ENCODE data around the gene PTPRC.

PTPRC gene

DNA sequence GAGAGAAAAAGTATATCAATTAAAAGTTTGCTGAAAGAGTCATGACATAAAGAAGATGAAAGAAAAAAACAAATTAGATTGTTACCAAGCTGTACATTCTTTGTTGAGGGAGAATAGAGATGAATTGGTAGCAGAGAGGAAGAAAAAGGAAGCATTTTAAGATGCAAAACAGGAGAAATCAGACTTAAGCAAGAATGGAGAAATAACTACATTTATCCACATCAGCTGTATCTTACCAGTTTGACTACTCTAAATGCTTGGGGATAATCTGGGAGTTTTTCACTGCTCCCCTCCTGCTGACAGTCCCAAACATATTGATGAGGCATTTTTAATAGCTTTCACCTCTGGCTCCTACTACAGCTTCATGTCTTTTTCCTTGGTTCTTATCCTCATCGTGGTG, 16.8 kb upstream of the PTPRC start:
- no peak for DNase-seq (ENCODE audit: low spot score)

DNA sequence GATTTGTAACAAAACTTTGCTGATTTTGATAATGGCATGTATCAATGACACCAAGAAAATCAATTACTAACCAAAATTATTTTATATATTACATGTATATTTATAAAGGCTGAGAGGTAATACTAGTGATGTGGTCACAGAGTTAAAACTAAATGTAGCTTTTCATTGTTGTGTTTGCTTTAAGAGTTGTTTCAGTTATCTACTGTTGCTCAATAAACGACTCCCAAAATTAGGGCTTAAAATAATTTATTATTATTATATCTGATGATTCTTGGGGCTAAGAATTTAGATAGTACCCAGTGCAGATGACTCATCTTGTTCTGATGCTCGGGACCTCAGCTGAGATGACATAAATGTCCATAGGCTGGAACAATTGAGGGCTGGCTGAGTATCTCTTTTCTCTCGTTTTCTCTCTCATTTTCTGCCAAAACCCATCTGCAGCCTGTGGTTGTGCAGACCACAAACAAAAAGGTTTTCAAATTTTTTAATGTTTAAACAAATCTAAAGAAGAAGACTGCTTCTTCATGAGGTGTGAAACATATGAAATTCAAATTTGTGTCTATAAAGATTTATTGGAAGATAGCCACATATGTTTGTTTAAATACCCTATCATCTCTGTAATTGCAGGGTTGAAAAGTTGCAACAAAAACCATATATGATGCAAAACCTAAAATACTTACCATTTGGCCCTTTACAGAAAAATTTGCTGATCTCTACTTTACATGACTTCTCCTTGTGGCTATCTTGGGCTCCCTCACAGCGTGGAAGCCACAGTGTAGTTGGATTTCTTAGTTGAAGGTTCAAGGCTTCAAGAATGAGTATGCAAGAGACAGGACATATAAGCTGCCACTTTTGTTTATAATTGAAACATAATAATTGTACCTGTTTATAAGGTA, 14.8 kb upstream of the PTPRC start:
- peak; percentile 7 for DNase-seq (ENCODE audit: low spot score)

DNA sequence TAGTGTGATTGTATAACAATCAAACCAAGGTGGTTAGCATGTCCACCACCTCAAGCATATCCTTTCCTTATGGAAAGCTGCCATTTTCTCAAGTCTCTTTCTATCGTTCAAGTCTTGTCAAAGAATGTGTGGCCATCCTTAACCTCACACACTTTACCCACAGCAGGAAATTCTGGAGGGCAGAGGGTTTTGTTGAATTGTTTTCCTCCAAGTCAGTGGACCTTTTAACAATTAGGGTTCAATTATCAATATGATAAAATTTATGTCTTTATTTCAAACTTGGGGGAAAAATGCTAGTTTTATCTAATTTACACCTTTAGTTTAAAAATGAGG, 14.2 kb upstream of the PTPRC start:
- no peak for DNase-seq (ENCODE audit: low spot score)

DNA sequence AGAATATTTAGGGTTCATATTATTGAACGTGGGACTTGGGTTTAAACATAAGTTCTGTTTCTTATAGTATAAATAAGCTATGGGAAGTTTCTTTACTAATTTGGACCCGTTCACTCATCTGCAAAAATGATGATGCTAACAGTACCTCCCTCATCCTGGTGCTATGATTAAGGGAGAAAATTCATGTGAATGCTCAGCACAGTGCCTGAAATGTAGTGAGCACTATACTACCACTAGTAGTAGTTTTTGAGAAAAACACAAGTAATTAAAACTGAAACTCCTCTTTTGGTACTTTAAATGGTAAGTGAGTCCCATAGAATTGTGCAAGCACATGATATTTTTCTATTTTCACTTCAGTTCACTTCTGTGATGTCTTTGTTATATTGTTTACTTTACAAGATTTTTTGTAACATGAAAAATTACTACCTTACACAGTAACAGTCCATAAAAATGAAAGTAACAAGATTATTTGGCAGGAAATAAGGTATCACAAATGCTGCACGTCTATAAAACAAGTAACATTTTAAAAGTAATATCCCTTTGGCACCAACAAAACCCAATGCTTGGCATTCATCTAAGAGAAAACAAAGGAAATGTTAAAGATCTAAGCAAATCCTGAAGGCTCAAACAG, 11.3 kb upstream of the PTPRC start:
- no peak for DNase-seq (ENCODE audit: low spot score)

DNA sequence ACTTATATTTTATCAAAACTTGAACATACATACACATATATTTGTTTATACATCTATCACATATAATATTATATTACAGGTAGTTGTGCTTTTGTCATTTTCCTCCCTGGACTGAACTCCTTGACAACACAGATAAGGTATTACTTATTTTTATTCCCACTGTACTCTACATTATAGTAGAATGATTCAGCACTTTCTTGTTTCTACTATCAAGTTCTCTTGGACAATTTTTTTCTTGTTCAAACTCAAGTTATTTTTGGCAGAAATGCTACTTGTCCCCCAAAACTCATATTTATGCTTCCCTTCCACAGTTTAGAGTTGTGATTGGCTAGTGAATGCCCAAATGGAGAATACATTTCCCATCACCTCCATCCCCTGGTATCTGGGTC, 10.8 kb upstream of the PTPRC start:
- DNase-seq (ENCODE audit: low spot score): no peak

DNA sequence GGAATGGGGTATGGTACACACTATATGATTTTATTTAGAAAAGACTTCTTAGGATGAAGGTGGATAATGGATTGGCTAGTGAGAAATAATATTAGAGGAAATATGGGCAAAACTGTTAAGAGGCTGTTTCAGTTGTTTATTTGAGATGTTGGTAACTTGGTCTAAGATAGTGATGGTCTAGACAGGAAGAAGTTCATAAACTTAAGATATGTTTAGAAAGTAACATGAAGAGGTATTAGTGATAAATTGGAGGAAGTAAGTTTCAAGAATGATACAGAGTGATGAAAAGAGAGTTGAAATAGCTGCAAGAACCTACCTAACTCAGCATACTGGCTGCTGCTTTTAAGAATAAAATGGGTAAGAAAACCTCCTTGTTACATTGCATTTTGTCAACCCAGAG, 9.2 kb upstream of the PTPRC start:
- no peak for DNase-seq (ENCODE audit: low spot score)

DNA sequence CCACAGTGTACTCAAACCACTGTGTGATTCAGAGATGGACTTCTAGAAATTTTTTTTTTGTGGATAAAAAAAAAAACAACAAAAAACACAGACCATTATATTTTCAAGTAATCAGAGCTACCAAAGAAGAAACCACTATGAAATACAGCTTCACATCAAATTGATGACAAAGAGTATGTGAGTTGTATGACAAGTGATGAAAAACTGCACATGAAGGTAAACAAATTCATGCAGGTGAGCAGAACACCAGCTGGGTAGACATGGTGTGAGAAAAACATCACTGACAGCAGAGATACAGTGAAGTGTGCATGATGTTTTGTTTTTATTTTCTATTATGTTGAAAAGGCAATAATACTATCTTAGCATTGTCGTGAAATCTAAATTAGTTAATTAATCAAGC, 8.0 kb upstream of the PTPRC start:
- no peak for DNase-seq (ENCODE audit: low spot score)

DNA sequence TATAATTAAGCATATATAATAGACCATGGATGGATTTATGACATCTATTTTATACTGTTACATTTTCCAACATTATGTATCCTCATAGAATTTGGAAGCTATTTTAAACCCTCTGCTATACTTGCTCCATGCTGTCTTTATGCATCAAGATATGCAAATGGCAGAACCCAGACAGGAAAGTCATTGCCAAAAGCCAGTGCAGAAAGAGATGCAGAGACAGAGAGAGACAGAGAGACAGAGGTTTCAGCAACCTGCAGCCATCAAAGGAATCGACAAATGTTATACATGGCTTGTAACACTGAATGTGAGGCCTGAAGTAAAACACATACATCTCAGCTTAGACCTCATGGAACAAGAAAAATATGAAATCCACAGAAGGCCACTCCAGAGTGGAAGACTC, 7.5 kb upstream of the PTPRC start:
- DNase-seq (ENCODE audit: low spot score): no peak

DNA sequence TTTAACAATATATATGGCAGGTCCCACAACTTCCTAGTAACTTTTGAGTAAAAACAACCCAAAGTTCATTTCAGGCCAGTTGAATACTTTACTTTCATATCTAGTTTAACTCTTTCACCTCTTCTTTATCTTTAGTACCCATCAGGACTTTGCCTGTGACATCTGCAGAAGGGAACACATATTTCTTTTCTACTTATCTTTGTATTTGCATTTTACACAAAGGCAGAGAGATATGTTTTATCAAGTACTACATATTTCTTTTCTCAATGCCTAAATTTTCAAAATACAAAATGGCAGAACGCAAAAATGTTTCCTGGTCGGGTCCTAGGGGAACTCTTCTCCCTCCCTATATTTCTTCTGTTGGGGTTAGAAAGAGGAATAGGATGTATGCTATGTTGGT, 6.8 kb upstream of the PTPRC start:
- no peak for DNase-seq (ENCODE audit: low spot score)

DNA sequence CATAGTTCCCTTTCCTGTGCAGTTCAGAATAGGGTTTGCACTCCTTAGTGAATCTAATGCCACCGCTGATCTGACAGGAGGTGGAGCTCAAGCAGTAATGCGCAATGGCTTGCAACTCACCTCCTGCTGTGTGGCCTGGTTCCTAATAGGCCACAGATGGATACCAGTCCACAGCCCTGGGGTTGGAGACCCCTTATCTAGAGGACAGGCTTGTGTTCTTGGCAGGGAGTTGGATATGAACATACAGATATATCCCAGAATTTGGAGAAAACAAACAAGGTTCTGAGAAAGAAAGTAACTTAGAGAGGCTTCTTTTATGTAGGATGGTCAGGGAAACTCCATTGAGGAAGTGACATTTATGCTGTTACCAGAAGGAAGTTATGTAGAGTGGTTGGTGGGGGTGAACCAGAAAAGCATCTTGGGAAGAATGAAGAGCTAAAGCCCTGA, 5.1 kb upstream of the PTPRC start:
- DNase-seq (ENCODE audit: low spot score): no peak

DNA sequence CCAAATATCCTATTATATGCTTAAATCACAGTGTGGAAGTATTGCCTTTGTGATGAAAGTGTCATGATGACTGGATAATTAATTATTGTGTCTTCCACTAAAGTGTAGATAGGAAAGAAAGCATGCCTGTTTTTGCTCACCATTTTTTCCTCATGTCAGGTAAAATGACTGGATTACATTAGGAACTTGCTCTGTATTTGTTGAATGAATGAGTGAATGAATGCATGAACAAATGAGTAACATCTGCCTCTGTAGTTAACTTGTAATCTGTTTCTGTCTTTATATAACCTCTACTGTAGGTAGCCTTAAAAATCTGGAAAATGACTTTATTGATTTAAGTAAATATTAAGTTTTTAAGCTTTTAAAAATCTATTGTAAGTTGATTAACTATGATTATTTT, 2.9 kb upstream of the PTPRC start:
- DNase-seq (ENCODE audit: low spot score): no peak

DNA sequence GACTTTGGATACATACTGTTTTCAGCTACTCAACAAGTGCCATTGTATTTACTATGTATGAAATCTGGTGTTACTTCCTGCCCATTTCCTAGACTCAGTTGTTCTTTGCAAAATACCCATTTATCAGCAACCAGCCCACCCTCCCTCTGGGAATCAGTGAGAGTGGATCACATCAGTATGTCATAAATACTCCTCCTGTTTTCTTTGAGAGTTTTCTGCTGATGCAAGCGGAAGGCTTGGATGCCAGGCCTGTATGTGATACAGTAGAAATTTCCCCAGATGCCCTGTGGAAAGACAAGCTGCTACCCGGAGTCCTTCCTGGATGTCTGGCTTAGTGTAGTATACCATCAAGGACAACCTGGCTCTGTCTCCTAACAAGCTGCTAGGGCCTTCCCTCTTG, 2.4 kb upstream of the PTPRC start:
- no peak for DNase-seq (ENCODE audit: low spot score)

DNA sequence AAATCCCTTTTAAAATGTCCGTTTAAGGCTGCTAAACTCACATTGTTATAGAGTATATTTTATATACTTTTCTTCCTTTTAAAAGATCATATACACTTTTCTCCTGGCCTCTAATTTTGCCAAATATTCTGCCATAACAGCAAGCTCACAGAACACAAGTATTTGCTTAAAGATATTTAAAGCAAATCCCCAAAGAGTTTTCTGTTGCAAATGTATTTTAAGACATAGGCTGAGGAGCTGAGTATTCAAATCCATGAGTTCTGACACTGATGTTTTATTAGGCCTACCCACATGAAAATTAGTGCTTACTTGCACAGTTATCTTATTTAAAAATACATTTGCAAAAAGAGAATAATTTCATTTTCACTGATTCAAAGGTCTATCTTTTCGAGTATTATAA, 1.7 kb upstream of the PTPRC start:
- DNase-seq (ENCODE audit: low spot score): no peak

DNA sequence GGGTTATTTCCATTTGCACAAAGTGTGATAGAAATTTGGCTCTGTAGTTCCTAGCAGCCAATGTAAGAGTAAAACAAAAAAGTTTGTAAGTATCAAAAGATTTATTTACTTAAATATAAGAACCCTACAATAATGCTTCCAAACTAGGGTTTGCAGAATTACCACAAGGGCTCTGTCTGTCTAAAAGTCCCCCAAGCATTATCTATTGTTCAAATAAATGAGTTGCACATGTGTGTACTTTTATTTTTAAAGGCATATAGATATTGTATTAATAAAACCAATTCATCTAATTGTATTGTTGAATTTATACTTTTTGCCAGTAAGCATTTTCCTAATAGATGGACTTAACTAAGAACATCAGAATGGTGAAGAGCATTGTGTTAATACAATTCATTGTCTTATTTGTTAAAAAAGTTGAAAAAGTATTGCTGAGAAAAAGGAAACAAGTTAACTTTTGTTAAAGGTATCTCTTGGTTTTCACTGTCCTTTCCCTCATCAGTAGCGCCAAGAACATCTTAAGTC, 863 bp upstream of the PTPRC start:
- DNase-seq (ENCODE audit: low spot score): no peak

DNA sequence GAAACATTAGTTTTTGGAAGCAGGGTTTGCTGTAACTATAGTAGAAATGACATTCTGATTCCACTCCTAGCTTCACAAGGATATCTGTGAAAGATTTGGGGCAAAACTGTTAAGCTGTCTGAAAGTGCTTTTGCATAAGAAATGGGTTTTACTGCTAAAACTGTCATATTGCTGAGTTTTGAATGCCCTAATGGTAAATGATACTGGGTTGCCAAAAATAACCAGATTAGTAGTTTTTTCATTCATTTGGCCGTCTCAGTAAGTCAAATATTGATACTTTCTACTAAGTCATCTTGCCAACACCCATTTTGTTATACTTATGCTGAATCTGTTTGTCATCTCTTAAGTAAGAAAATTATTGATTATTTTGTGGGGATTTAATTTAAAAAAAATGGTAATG, 399 bp upstream of the PTPRC start:
- no peak for DNase-seq (ENCODE audit: low spot score)

DNA sequence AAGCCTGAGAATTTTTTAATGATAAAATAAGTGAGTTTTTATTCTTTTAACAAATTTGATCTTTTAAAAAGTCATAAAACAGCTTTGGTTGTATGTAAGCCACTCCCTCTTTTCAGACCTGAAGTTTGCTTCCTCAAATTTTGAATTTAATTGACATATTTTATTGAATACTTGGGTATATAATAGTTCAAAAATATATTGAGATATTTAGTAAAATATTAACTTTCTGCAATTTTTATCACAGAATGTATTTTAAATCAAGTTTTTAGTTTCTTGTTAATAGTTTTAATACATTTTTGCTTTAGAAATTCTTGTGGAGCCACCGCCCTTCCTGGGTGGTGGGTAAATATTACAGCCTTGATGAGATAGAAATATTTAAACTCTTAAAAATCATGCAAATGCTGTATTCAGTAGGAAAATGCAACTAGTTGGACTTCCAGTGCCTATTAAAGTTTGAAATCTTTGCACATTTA, 867 bp downstream of the PTPRC start:
- no peak for DNase-seq (ENCODE audit: low spot score)

DNA sequence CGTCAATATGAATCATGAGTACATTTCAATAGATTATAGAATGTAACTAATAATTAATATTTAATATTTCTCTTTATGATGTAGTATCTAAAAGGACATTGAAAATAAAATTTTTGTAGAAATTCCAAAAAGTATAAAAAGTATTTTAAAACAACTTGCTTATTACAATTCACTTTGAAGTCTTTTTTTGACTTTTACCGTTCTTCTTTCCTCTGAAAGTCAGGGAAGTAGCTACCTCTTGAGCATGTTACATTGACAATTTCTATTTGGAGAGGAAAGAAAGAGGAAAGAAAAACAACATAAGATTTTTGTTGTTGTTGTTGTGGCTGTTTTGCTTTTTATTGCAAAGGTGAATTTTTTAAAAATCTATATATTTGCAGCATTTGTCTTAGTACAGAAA, 1.3 kb downstream of the PTPRC start:
- no peak for DNase-seq (ENCODE audit: low spot score)

DNA sequence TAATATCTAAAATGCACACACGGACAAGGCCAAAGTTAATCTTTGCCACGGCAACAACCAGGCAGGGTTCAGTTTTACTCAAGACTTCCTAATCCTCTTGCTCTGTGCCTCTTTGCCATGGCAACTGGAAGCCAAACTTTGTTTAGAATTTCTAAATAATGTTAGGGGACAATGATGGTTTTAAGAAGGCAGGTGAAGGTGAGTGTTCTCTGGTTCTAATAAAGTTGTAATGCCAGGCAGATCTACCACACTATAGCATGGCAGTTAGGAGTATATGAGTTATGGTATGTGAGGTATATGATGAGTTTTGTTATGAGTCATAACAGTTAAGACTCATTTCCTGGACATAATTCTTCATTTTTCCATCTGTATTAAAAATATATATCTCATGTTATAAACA, 2.7 kb downstream of the PTPRC start:
- no peak for DNase-seq (ENCODE audit: low spot score)

DNA sequence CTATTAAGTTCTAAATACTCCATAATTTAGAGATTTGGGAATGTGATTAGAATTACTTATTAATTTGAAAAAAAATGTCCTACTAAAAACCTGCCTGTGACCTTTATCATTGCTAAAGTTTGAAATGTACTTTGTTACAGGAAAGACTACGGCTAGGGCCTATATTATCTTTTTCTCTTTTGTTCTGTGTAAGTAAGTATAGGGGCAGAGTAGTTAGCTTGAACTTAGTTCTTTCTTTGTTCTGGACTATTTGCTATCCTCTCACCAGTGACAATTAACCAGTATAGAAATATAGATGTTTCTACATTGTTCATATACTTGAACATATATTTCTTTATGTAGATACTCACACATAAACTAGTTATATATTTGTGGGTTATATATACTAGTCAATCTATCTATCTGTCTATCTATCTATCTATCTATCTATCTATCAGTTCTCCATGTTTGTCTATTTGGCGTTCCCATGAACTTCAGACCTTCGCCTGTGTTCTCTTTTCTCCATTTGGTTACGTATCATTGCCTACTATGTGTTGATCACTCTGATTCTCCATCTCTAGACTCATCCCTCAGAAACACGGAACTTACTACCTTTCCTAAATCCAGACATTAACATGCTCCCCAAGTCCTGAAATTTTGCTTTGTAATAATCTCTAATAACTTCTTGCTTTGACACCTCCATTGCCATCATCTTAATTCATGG, 3.3 kb downstream of the PTPRC start:
- DNase-seq (ENCODE audit: low spot score): no peak

DNA sequence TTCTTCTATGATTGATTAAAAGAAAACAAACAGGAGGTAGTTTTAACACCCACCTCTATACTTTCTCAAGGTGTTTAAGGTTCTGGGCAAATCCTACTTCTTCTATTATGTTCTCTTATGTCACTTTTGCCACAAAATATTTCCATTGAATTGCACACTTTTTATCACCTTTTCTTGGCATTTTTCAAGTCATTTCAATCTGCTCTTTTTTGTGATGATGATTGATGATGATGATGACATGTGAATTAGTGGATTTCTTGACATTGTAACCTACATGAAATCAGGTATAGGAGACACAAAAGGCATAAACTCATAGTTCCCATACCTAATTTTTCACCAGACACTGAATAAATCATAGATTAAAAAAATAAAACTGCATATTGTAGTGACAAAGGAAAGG, 4.1 kb downstream of the PTPRC start:
- DNase-seq (ENCODE audit: low spot score): no peak

DNA sequence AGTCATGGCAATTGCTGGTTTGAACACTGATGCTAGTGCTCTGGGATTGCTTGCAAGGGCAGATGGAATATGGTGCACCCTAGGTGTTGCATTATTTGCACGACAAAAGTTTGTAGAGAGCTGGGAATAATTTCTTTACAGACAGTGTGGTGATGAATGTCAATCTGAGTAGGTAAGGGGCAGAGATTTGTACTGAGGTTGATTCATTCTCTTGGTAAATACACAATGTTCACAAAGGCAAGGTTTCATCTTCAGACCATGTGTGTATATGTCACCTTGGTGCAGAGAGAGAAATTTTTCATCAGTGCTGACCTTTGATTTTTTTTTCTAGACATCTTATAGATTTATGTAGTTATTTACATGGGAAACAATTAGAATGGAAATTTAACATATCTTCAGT, 5.0 kb downstream of the PTPRC start:
- no peak for DNase-seq (ENCODE audit: low spot score)

DNA sequence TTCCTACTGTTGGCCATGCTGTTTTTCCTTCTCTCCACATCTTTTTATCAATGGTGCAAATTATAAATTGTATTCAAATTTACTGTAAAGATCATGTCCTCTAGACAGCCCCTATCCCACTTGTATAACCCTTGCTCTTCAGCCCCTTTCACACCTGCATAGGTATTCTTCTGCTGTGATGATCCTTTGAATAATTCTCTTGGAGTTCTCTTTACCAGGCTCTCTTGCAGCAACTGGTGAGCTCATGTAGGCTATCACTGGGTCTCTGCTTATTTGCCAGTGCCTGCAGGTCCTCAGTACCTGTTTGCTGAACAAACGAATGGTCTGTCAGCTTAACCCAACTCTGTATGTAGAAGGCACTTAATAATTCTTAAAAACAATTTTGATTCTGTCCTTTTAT, 8.2 kb downstream of the PTPRC start:
- DNase-seq (ENCODE audit: low spot score): no peak

DNA sequence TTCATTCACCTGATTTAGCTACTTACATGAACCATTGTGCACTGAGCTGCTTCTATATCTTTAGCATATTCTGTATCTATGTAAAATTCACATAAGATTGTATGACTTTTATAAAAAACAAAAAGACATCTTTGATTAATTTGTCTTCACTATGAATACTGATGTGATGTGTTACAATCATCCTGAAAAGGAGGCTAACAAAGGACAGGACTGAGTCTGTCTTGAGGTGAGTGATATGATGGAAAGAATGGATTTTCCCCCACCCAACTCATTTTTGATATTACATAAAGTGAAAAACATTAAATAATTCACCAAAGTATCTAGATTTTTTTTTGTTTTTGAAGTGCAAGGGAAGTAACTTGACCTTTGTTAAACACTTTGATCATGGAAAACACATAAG, 9.8 kb downstream of the PTPRC start:
- no peak for DNase-seq (ENCODE audit: low spot score)
